HL-60 (cell line): Measurements from ENCODE around the gene NMT1.

Experiments
- POLR2AphosphoS5 ChIP-seq: IDR thresholded peaks from 2 replicates; pipeline ENCODE4 v1.6.1; 2012; ENCODE audit warnings: low read depth
- TF ChIP-seq, protein P1 (sequence below): IDR thresholded peaks from one replicate; pipeline ENCODE4 v1.5.1; 2011; ENCODE audit warnings: low read length, control low read depth, inconsistent platforms; ENCODE audit not compliant: insufficient read depth

DNA sequence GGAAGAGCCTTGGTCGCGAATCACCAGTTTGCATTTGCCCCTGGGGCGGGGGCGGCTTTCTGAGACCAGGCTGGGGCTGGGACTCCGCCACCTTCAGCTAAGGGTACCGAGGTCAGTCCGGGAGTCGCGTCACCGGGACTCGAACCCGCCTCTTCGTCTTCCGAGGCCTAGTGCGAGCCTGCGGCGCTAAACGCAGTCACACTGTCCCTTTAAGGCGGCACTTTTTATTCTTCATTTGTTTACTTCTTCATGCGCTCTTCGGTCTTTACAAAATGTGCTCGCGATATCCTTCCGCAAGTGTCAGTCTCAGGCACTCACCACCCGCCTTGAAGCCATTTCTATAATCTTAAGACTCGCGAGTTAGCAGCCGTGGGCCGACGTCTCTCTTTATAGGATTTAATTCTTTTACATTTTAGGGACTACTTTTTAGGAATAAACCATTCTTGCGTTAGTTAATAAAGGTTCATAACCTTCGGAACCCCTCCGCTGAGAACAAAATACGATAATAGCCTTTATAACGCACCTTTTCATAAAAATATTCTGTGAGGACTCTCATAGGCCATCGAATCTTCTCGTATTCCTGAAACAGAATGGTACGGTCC, 86.6 kb downstream of the NMT1 start:
- TF ChIP-seq POLR2AphosphoS5 = no peak
- TF ChIP-seq, protein P1, sequence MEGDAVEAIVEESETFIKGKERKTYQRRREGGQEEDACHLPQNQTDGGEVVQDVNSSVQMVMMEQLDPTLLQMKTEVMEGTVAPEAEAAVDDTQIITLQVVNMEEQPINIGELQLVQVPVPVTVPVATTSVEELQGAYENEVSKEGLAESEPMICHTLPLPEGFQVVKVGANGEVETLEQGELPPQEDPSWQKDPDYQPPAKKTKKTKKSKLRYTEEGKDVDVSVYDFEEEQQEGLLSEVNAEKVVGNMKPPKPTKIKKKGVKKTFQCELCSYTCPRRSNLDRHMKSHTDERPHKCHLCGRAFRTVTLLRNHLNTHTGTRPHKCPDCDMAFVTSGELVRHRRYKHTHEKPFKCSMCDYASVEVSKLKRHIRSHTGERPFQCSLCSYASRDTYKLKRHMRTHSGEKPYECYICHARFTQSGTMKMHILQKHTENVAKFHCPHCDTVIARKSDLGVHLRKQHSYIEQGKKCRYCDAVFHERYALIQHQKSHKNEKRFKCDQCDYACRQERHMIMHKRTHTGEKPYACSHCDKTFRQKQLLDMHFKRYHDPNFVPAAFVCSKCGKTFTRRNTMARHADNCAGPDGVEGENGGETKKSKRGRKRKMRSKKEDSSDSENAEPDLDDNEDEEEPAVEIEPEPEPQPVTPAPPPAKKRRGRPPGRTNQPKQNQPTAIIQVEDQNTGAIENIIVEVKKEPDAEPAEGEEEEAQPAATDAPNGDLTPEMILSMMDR = no peak
